ENCODE data around the gene SMARCD3. TPM values are rescaled to one million over a fixed set of nuclear protein-coding genes. Genes with fewer than 3 reads are reported as not detected.

Gene SMARCD3
- total RNA-seq, 1 donor from 2014 or later = not detected

GRCh38 chr7:151245360-151246101 is 3.0 kb downstream of the SMARCD3 start:
- POLR2A ChIA-PET = interaction anchor here (1.3 kb wide), 1 partner anchor 18 kb away, joined by 3 read pairs; the partner anchor contains the start of gene ABCF2
- intact Hi-C loops (cut with micrococcal nuclease) = loop anchor here (1.0 to 2.0 kb wide), 6 partner anchors 13 to 121 kb away; partner anchors contain the start of genes ABCF2 and CHPF2

DNA sequence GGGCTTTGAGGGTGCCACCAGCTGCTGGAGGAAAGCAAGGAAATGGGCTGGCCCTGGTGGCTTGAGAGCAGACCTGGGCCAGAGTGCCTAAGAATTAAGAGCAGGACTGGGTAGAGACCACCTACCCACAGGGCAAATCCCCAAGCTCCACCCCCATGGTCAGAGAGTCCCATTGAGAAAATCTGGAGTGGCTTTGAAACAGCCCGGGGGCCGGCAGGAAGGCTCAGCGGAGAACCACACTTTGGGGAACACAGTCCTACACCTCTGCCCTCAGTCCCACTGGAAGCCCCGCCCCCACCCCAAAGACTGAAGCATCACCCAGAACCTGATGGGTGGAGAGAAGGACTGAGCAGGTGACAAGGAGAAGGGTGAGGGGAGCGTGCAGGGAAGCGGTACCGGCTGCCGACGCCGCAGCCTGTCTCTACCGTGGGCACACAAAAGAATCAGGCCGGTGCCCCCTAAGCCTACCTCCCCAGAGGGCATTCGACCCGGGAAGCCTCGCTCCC is 3.6 kb downstream of the SMARCD3 start:
- POLR2A ChIA-PET = interaction anchor here (1.3 to 2.6 kb wide), 2 partner anchors 12 to 18 kb away, joined by 3 to 23 read pairs; partner anchors contain the start of genes ABCF2 and CHPF2
- DNase-seq = no peak

More at GRCh38 chr7:151245360-151246101, 3.0 kb downstream of the SMARCD3 start:
- ATAC-seq (ENCODE audit: low read depth) (peak; percentile 71), DNase-seq (peak; percentile 74)
- Mint-ChIP-seq H3K9me3 (no peaks in the 10 kb centered on the region), H3K36me3 (ENCODE audit: low read depth) (no peaks in the 10 kb centered on the region), H3K27me3 (peaks cover 29% of the 10 kb centered on the region), H3K4me3 (peak overlapping the region; percentile 65), H3K27ac (no peak overlapping the region), H3K4me1 (peaks cover 57% of the 10 kb centered on the region)
- TF ChIP-seq CTCF (IDR thresholded peaks at IDR 0.05) = no peak
- CTCF ChIA-PET = interaction anchor here (0.9 to 1.6 kb wide), 4 partner anchors 11 to 122 kb away, joined by 3 to 4 read pairs (median 4); partner anchors contain the start of gene CHPF2

DNA sequence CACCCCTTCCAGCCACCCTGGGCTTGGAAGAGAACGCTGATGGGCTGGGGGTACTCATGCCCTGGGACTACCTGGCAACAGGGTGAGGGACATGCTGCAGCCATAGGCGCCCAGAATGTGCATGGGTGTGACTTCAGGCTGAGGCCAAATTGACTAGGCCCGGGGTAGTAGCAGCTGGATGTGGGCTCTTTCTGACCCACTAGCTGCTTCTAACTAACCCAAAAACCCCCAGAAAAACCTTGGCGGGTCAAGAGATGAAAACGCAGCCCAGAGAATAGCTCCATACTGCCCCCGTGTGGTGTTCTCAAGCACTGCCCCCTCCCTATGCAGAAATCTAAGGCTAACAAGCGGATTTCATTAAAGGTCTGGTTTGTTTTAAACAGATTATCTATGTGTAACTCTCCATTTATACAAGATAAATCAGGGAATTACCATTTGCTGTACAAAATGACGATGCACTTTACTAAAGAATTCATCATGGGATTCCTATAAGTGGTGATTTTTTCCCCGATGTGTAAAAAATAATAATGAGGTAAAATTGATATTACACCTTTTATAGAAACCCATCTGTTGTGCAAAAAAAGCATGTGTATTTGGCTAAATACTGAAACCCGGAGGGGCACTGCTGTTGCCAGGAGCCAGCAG is 4.2 kb downstream of the SMARCD3 start:
- H3K9me3 Mint-ChIP-seq = no peaks in the 10 kb centered on the region
- ChIA-PET CTCF (interaction anchor here (0.6 to 1.5 kb wide), 13 partner anchors 11 to 1619 kb away, joined by 3 to 11 read pairs (median 3); partner anchors contain the start of genes ABCF2, CHPF2, FASTK and NUB1), POLR2A (interaction anchor here (1.3 to 2.6 kb wide), 2 partner anchors 11 to 17 kb away, joined by 3 to 23 read pairs; partner anchors contain the start of genes ABCF2 and CHPF2)
- DNase-seq (no peak), ATAC-seq (ENCODE audit: low read depth) (peak; percentile 15)
- H3K27ac Mint-ChIP-seq = peak overlapping the region; percentile 53
- peaks cover 47% of the 10 kb centered on the region for H3K4me1 Mint-ChIP-seq
- peak overlapping the region; percentile 69 for H3K4me3 Mint-ChIP-seq
- peaks cover 5% of the 10 kb centered on the region for H3K36me3 Mint-ChIP-seq (ENCODE audit: low read depth)
- peaks cover 20% of the 10 kb centered on the region for H3K27me3 Mint-ChIP-seq
- intact Hi-C loops (cut with micrococcal nuclease) = loop anchor here (2.0 kb wide), 1 partner anchor 76 kb away; no protein-coding TSS in a partner anchor
- TF ChIP-seq CTCF (IDR thresholded peaks at IDR 0.05) = no peak

More for the DNA sequence above, 3.6 kb downstream of the SMARCD3 start:
- CTCF ChIA-PET = interaction anchor here (1.0 to 1.5 kb wide), 7 partner anchors 12 to 1620 kb away, joined by 3 to 11 read pairs (median 3); partner anchors contain the start of genes ABCF2, CHPF2 and NUB1
- intact Hi-C loops (cut with micrococcal nuclease) = loop anchor here (1.0 to 2.0 kb wide), 6 partner anchors 13 to 121 kb away; partner anchors contain the start of genes ABCF2 and CHPF2
- Mint-ChIP-seq H3K27ac (no peak overlapping the region), H3K36me3 (ENCODE audit: low read depth) (peaks cover 2% of the 10 kb centered on the region), H3K4me3 (peak overlapping the region; percentile 65), H3K27me3 (peaks cover 23% of the 10 kb centered on the region), H3K4me1 (peaks cover 51% of the 10 kb centered on the region), H3K9me3 (no peaks in the 10 kb centered on the region)
- no peak for ATAC-seq (ENCODE audit: low read depth)
- no peak for TF ChIP-seq CTCF (IDR thresholded peaks at IDR 0.05)

DNA sequence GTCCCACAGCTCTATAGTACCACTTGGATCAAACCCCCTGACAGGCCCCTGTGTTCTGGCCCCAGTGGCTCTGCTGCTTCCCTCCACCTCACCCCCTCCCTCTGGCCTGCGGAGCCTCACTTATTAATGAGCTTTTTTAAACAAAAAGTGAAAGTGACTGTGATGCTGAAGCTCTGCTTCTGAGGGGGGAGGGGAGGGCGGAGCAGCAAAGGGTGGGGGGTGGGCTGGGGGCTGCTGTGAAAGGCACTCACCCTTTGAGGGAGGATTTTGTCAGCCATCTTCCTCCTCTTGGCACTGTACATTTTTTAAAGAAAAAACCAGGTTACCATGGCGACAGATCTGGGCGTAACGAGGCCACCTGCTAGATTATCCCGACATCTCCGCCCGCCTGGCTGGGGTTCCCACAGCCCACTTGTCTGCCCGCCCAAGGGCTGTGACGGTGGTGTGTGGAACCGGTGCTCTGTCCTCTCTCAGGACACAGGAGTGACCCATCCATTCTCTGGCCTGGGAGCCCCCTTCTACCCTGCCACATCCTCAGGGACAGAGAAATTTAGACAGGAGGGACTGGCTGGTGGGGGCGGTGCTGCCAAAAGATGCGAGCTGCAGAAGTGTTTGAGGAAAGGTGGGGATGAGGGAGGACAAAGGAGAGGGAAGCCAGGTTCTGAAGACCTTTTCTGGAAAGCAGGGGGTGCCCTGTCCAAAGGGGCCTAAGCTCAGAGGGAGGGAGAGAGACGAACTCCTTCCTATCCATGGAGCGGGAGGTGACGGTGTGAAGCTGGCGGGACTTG is 4.9 kb downstream of the SMARCD3 start:
- no peak for TF ChIP-seq CTCF (IDR thresholded peaks at IDR 0.05)
- DNase-seq (no peak), ATAC-seq (ENCODE audit: low read depth) (peak; percentile 22)
- H3K9me3 Mint-ChIP-seq = no peaks in the 10 kb centered on the region
- POLR2A ChIA-PET = interaction anchor here (0.5 to 2.6 kb wide), 4 partner anchors 11 to 1707 kb away, joined by 3 to 23 read pairs (median 6); partner anchors contain the start of genes ABCF2 and CHPF2
- H3K4me3 Mint-ChIP-seq = peak overlapping the region; percentile 69
- H3K4me1 Mint-ChIP-seq = peaks cover 48% of the 10 kb centered on the region
- intact Hi-C loops (cut with micrococcal nuclease) = loop anchor here (2.0 kb wide), 1 partner anchor 75 kb away; no protein-coding TSS in a partner anchor
- CTCF ChIA-PET = interaction anchor here (0.6 to 1.5 kb wide), 15 partner anchors 10 to 1619 kb away, joined by 3 to 11 read pairs (median 3); partner anchors contain the start of genes ABCF2, CHPF2, FASTK and NUB1
- H3K27ac Mint-ChIP-seq = peak overlapping the region; percentile 53
- H3K27me3 Mint-ChIP-seq = peaks cover 18% of the 10 kb centered on the region
- H3K36me3 Mint-ChIP-seq (ENCODE audit: low read depth) = peaks cover 10% of the 10 kb centered on the region
